Stimulated activated CD4-positive, alpha-beta T cell treated with anti-CD3 and anti-CD28 coated beads, Interleukin-12 subunit alpha, Interleukin-12 subunit beta, amount 100 ng/mL, for 24 hours (primary cell): ENCODE measurements around the gene HMGB2.

Experiments used
- DNase-seq, 2 experiments: peaks; one replicate each; pipeline ENCODE4 v3.0.0-alpha.2; 2020; ENCODE audit warnings: low read depth in 2 of 2

HMGB2 gene

GRCh38 chr4:173334891-173335752, 964 bp upstream of the HMGB2 start:
- peak; percentile 5 to 46 for DNase-seq

- peak; percentile 23 to 30 for DNase-seq
Observed at GRCh38 chr4:173333658-173334084, 487 bp downstream of the HMGB2 start.

DNA sequence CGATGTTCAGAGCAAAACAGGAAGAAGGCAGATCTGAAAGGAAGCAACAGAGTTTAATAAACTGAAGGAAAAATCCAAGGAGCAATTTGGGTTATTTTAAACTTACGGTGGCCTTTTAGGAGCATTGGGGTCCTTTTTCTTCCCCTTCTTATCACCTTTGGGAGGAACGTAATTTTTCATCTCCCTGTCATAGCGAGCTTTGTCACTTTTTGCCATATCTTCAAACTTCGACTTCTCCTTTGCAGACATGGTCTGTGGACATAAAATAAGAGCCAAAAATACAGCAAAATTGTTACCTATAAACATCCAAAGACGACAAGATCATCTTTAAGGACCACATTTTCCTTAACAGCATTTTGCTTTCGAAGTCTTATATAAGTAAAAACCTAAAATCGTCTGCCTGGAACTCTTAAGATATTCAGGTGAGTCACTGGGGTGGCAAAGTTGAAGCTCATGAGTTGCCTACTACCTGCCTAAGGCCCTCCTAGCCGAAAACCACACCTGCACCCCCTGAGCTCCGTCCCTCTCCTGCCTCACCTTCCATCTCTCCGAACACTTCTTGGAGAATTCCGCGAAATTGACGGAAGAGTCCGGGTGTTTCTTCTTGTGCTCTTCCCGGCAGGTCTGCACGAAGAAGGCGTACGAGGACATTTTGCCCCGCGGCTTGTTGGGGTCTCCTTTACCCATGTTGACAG, 1.0 kb downstream of the HMGB2 start:
- DNase-seq = no peak

DNA sequence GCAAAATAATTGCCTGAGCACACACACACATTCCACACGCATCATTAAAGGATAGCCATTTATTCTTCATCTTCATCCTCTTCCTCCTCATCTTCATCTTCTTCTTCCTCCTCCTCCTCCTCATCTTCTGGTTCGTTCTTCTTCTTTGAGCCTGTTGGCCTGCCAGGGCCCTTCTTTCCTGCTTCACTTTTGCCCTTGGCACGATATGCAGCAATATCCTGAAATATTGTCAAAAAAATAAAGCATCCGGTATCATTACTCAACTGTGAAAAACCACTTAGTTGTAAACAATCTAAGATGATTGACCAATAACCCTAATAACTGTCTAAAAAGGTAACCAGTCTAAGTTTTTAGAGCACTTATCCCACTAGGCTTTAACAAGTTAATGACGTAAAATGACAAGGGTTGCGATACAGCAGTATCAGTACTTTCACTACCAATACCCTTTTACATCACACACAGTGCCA, 2.1 kb downstream of the HMGB2 start:
- no peak for DNase-seq

GRCh38 chr4:173330590-173330989, 3.6 kb downstream of the HMGB2 start:
- no peak for DNase-seq

GRCh38 chr4:173328236-173328901, 5.8 kb downstream of the HMGB2 start:
- DNase-seq = no peak

GRCh38 chr4:173325007-173325736, 9.0 kb downstream of the HMGB2 start:
- DNase-seq = no peak

DNA sequence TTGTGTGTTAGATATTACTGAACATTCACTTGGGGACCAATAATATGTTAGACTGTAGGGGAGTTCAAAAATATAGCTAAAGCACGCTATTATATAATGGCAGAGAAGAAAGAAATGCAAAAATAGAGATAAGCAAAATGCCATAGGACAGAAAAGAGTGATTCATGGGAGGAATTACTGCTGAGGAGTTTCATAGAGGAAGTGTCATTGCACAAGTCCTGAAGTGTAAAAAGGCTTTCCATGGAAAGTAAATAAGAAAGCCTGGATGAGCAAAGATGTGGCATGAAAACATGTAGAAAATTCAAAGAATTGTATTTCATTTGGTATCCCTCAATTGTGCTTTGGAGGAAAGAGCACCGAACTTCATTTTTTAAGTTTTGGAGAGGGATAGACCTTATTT, 14.5 kb downstream of the HMGB2 start:
- DNase-seq = no peak

GRCh38 chr4:173318648-173319211, 15.4 kb downstream of the HMGB2 start:
- DNase-seq = no peak

DNA sequence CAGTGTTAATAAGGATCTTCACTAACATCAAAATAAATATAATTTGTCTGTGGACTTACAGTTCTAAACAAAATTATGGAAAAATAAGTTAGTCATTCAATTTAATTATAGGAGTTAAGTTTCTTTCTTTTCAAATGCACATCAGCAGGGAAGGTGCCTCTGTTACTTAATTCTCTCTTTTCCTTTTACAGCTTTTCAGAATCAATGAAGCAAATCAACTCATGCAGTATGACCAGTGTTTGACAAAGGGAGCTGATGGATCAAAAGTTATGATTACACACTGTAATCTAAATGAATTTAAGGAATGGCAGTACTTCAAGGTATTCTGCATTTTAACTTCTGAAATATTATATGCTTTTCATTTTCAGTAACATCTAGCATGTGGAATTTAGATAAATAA, 15.9 kb downstream of the HMGB2 start:
- DNase-seq = no peak

DNA sequence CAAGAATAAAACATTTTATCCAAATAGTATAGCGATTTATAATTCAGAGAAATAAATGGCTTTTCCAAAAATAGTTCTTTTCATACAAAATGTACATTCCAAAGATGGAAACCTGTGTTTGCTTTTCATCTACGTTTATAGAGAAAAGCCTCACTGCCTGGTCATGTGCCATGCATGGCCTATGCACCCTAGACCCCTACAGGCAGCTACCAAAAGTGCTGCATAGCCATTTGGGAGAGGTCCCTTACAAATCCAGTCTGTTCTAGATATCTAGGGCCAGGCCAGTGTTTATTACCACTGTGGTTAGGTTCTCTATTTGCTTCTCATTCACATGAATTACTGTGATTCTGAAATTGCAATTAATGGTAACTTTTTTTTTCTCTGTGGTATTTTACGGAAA, 17.2 kb downstream of the HMGB2 start:
- DNase-seq = no peak

- DNase-seq = no peak
Observed at GRCh38 chr4:173316060-173316459, 18.1 kb downstream of the HMGB2 start.

GRCh38 chr4:173314715-173315114, 19.4 kb downstream of the HMGB2 start:
- DNase-seq = no peak

DNA sequence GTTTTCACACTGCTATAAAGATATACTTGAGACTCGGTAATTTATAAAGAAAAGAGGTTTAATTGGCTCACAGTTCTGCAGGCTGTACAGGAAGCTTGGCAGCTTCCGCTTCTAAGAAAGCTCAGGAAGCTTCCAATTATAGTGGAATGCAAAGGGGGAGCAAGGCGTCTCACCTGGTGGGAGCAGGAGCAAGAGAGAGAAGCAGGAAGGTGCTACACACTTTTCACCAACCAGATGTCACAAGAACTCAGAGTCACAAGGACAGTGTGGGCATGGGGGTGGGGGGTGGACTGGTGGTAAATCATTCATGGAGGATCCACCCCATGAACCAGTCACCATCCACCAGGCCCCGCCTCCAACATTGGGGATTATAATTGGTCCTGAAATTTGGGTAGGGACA, 22.8 kb downstream of the HMGB2 start:
- no peak for DNase-seq

GRCh38 chr4:173307778-173308177, 26.4 kb downstream of the HMGB2 start:
- DNase-seq = no peak

DNA sequence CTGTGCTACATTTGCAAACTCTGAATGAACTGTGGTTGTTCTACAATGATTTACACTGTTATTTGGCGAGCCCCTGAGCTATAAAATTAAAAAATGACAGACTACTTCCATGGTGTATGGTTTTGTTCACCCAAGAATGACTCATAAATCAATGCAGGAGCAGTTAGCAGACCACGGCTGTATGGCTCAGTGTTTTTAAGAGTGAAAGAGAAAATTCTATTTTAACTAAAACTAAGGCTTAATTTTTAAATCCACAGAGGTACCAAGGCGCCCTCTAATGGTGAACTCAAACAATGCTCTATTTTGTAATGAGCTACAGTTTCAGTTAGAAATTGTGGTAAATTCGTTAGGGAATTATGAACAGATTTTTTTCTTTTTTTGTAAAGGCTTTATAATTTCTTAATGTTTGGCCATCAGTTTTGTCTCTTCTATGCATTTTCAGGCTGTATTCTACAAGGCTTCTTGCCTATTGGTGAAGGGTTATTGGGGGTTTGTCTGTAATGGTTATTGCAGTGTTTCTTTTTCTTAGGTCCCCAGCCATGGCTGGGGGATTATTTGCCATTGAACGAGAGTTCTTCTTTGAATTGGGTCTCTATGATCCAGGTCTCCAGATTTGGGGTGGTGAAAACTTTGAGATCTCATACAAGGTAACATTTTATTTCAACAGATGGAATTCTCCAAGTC, 32.5 kb downstream of the HMGB2 start:
- DNase-seq = no peak

DNA sequence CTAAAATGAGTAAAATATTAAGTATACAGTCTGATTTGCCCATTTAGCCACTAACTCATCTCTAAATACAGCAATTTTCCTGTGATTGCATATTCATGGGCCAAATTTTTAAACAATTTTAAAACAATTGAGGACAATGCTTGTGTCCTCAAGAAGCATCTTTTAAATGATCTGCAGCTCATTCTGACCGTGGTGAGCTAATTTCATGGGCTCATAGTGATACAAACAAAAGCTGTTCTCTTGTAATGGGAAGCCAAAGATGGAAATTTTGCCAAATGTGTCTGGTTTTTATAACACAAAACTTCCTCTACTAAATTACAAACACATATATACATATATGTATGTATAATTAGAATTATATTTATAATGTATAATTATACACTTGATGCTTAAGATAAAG, 39.7 kb downstream of the HMGB2 start:
- no peak for DNase-seq

- DNase-seq = no peak
Observed at GRCh38 chr4:173293663-173294062, 40.5 kb downstream of the HMGB2 start.

DNA sequence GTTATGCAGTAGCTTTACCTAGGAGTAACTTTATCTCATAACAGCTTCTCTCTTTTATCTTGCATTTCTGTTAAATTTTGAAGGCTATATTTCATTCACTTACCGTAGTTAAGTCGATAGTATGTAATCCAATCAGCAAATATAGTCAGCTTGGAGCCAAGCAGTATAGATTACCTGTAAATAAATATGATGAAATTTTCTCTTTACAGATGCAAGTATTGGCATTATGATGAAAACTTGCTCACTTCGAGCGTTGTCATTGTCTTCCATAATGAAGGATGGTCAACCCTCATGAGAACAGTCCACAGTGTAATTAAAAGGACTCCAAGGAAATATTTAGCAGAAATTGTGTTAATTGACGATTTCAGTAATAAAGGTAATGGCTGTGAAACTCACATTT, 42.3 kb downstream of the HMGB2 start:
- DNase-seq = no peak

DNA sequence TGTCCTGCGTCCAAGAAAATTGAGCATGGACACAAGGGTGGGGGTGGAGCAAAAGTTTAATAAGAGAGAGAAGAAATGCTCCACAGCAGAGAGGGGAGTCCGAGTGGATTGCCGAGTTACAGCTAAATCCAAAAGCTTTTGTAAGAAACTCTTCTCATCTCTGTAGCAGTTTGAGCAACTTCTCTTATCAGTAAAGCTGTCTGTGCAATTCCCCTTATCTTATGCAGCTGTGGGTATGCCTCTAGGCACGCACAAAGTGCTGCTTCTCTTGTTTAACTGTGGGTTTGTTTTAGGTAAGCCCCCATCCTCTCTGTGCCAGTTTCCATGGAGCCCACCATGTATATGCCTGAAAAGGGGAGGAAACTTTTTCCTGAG, 44.8 kb downstream of the HMGB2 start:
- no peak for DNase-seq
